NCI-H526 (cell line): ENCODE data around the gene TTC16.
A peak's percentile ranks its signal among the peaks of the same experiment; 100 is the strongest.
"Not testable (repeated sequence)": the region's sequence is repeated elsewhere in the genome, so short reads cannot be mapped to it uniquely, and the experiment has no call there.

Source experiments
- DNase-seq, 2 experiments: peaks; one replicate each; lab custom pipeline; 2025; lab: John Stamatoyannopoulos, UW

TTC16 gene

DNA sequence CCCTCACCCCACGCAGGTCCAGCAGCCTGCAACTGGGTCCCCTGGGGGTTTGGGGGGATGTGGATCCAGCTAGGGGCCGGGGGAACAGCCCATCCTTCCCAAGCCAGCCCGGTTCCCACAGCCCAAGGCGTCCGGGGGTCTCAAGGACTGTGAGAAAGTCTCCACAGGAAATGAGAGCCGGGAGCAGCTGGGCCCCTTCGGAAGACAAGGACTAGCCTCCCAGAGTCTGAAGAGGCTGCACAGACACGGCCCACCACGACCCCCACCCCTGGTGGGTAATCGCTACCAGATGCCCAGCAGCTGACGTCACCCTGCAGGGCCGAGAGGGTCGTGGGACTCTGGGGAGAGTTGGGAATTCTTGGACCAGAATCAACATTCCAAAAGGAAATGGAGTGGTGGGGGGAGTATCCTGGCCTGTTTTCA lies 52.0 kb downstream of the TTC16 start:
- DNase-seq = no peak

DNA sequence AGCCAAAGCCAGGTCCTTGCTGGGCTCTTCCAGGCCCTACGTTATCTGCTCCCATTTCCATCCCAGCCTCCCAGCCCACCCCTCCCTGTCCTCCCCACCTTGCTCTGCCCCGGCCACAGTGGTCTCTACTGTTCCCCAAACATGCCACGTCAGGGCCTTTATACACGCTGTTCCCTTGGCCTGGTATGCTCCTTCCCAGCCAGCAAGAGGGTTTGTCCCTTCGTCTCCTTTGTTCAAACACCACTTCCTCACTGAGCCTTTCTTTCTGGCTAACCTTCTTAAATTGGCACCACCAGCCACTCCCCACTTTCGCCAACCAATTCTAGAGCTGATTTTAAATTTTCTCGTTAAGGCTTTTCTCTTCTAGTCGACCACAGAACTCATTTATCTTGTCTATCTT lies 52.8 kb downstream of the TTC16 start:
- no peak for DNase-seq

DNA sequence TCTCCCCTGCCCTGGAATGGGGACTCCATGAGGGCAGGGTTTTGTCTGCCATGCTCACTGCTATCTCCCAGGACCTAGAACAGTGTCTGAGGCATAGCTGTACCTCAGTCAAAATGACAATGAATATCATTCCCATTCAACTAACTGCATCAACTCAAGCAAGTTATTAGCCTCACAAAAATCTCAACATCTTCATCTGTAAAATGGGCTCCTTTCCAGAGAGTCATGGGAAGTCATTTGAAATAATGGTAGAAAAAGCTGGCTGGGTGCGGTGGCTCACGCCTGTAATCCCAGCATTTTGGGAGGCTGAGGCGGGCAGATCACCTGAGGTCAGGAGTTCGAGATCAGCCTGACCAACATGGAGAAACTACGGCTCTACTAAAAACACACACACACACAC lies 53.2 kb downstream of the TTC16 start:
- no peak for DNase-seq

DNA sequence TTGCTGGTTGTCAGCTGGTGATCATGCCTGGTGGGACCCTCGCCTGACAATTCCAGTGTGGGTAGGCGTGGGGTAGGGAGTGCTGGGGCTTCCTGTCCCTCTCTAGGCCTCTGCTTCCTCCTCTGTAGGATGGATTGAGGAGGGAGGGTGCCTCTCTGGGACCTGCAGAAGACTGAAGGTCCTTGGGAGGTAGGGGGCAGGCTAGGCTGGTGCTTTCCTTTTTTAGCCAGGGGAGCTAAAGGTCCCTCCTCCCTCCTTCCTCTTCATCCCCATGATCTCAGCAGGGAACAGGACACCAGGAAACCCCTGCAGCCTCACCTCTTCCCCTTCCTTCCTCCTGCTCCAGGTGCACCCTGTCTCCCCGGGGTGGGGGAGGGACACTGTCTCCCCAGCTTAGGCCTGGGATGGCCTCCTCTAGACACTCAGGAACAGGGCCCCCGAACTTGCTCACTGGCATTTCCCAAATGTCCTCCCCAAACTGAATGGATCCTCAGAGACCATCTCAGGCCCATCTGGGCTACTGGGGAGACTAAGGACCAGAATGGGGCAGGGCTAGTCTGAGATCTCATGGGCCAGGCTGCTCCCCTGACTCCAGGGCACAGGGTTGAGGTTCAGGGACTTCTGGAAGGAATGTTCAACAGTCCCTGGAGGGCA lies 54.2 kb downstream of the TTC16 start:
- no peak for DNase-seq

DNA sequence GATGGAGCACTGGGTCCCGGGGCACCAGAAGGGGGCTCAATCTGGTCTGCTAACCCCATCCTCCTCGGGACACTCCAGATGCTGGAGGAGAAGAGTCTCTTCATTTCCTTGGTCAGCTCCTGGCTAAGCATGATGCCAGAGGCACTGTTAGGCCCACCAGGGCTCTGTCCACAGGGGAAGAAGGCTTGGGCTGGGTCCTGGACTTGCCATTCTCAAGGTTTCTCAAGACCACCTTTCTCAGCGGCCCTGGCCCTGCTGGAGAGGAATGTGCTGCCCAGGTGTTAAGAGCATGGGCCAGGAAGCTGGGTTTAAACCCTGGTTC lies 54.7 kb downstream of the TTC16 start:
- DNase-seq = no peak

DNA sequence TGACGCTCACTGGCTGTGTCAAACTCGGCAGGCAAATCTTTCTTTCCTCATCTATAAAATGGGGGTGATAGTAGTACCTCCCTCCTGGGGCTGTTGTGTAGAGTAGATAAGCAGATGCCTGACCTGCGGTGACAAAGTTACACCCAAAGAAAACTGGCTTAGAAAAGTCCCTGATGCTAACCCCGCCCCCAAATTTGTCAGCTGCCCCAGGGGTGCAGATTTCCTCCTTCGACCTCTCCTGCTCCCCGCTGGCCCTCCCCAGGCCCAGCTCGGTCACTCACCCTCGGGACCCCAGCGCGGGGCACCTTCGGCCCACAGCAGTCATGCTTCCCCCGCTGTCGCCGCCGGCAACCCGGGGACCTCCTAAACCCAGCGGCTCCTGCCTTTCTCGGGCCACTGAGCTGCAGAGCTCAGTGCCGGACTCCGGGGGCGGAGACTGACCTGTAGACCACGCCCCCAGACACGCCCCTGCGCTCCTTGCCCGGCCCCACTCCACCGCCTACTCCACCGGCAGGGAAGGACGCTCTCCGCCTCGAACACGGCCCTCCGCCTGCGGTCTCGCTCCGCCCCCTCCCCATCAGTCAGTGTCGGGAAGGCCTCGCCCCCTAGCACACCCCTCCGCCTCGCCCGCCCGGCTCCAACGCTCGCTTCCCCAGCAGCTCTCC lies 55.2 kb downstream of the TTC16 start:
- DNase-seq = peak; percentile 80 to 97

DNA sequence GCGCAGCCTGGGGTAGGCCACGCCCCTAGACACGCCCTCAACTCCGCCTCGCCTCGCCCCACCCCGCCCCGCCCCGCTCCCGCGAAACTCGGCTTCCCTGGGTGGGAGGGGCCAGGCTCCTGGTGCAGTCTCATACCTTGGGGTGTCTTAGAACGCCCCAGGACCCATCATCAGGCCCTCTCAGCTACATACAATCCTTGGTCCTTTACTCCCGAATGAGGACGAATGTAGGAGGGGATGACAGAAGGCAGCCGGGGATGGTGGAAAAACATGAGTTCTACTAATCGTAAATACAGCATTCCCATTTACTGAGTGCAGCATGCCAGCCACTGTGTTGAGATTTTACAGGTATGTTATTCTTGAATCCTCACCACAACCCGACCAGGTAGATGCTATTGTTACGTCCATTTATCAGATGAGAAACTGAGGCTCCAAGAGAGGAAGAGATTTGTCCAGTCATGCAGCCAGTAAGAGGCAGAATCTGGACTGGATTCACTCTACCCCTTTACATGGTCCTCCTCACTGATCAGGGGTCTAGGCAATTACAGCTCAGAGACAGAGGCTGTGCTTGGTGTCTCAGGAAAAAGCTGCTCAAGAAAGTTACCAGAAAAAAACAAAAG lies 55.8 kb downstream of the TTC16 start:
- DNase-seq = no peak

DNA sequence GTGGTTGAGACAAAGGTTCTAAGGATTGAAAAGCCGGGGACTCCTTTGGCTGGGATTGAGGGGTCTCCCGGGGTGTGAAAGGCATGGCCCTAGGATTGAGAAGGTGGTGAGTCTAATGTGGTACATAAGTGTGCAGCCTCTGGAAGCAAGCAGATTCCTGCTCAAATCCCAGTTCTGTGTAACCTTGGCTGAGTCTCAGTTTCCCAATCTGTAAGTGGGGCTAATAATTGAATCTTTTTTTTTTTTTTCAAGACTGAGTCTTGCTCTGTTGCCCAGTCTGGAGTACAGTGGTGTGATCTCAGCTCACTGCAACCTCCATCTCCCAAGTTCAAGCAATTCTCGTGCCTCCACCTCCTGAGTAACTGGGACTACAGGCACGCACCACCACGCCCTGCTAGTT lies 56.7 kb downstream of the TTC16 start:
- no peak for DNase-seq

DNA sequence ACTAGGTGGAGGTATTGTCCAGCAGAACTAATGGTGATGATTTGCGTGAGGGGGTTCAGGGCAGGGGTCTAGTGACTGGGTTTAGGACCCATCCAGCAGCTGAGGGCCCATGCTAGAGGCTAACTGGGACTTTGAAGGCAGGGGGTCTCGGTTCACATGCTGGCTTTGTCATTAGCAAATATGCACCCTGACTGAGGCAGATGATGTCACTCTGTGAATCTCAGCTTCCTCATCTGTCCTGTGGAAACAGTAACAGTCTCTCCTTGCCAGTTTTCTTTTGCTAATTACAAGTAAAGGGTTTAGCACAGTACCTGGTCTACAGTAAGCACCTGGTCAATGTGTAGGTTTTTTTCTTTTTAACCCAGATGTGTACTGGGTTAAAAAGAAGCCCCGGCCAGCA lies 57.4 kb downstream of the TTC16 start:
- no peak for DNase-seq

DNA sequence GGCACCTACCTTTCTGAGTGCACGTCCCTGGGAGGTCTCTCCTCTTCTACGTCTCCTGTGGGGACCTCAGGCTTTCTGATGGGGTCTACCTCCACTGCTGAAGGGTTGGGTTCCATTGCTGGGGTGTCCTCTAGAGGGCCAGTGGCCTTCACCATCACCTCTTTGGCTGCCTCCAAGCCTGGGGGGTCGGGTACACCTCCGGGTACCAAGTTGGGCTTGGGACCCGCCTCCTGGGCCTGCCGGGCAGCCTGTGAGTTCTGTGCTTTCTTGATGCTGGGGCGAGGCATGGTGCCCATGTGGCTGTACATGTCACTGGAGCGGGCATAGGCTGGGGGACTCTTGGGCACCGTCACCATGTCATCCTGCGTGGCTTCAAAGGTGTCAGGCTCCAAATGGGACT lies 58.1 kb downstream of the TTC16 start:
- DNase-seq = no peak

DNA sequence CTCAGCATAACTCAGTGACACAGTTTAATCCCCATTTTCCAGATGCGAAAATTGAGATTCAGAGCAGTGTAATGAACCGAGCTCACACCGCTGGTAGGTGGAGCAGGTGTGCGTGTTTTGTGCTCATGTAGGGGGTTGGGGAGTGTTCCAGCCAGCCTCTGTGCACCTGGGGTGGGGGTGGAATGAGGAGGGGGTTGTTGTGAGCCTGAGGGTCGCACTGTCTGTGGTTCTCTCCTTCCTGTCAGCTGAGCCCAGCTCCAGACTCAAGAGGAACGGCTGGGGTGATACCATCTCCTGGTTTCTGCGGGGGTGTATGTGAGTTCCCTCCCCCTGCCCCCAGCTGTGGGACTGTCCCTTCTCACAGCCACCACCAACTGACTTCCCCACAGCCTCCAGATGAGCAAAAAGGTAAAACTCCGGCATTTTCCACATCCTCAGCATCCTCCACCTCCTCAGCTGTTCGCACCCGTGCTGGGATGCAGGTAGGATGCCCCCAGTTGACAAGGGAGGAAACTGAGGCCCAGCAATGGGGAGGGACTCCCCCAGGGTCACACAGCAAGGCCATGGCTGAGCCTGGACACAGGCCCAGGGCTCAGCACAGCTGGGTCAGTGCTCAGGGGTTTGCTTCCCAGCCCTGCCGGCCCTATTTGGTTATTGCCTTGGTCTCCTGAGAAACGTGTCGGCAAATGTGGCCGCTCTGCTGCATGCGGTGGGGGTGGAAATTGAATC lies 60.5 kb downstream of the TTC16 start:
- DNase-seq = peak in 1 of 2 experiments; percentile 32

DNA sequence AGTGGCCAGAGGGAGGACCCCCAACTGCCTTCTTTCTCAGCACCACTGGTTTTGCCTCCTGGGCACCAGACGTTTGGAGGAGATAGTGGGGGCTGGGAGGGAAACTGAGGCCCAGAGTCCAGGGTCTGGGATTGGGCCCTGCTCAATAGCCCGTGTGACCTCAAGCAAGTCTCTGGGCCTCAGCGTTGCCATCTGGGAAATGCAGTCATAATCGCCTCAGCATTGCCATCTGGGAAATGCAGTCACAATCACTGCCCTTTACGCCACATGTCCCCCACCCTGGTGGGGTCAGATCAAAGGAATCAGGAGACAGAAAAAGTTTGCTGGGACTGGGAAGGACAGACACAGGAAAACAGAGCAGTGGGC lies 61.0 kb downstream of the TTC16 start:
- no peak for DNase-seq

DNA sequence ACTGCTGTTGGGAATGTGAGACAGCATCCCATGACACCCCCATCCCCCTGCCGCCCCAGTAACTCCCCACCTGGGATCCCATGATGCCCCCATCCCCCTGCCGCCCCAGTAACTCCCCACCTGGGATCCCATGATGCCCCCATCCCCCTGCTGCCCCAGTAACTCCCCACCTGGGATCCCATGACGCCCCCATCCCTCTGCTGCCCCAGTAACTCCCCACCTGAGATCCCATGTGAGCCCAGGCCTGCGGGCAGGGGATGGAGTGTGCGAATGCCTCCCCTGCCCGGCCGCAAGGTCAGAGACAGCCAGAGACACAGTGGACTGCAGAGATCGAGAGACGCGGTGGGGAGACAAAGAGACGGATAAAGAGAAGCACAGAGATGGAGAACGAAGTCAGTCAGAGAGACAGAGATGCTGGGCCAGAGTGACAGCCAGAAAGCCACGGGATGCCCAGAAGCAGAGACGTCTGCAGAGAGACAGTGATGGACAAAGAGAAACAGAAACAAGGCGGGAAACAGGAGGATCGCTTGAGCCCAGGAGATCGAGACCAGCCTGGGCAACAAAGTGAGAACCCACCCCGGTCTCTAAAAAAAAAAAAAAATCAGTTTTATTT lies 61.6 kb downstream of the TTC16 start:
- no peak for DNase-seq

DNA sequence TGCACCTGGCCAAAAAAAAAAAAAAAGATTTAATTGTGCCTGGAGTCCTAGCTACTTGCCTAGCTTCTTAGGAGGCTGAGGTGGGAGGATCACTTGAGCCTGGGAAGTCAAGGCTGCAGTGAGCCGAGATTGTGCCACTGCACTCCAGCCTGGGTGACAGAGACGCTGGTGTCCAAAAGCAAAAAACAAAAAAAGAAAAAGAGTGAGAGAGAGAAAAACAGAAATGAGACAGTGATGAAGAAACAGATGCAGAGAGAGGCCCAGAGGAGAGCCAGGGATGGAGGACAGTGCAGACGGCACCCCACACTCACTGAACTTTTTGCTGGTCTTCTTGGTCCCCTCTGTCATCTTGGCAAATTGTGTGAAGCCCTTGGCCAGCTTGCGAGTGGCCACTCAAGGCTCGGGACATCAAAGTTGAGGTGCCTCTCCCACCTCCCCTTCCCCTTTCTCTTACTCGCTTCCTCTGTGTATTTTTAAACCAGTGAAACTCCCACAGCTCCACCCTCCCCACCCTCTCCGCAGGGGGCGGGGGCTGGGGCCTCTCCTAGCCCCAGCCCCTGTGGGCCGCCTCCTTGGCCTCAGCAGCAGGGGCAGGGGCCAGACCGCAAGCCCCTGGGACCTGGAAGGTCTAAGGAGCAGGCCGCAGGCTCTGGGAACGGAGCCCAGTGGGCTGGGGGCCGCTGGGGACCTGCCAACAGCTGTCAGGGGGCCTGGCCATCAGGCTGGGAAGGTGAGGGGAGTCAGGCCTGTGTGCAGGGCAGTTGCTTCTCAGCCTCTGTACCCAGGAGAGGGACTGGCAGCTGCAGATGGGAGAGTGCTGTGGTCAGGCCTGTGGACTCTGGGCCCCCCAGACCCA lies 62.6 kb downstream of the TTC16 start, which contains the start of gene SH2D3C:
TSS of gene SH2D3C (minus strand) at position 387 of the 856 bp plus-strand sequence. CDS start at position 348, 39 bp downstream.
- no peak for DNase-seq

DNA sequence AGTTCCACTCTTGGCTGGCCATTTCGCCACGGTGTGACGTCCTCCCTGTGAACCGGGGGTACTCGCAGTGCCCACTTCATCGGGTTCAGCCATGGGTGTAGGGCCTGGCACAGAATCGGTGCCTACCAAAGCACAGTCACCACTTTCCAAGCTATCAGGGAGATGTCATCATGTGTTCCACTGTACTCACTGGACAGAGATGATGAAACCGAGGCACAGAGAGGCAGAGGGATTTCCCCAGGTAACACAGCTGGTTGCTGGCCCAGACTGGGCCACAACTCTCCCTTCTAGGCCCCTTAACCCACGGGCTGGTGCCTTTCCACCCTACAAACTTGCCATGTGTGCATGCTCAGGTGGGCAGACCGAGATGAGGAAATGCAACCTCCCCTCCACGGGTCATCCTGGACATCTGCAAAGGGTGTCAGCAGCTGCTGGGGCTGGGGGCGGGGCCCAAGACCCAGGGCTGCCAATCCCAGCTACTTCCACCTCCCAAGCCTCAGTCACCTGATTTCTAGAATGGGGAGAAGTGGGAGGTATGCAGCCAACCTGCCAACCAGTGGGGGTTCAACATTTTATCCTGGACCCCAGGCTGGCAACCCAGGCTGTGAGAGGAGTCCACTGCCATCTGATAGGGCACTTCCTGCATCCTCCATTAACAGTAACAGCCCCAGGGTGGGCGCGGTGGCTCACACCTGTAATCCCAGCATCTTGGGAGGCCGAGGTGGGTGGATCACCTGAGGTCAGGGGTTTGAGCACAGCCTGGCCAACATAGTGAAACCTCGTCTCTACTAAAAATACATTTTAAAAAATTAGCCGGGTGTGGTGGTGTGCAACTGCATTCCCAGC lies 63.5 kb downstream of the TTC16 start:
- no peak for DNase-seq

DNA sequence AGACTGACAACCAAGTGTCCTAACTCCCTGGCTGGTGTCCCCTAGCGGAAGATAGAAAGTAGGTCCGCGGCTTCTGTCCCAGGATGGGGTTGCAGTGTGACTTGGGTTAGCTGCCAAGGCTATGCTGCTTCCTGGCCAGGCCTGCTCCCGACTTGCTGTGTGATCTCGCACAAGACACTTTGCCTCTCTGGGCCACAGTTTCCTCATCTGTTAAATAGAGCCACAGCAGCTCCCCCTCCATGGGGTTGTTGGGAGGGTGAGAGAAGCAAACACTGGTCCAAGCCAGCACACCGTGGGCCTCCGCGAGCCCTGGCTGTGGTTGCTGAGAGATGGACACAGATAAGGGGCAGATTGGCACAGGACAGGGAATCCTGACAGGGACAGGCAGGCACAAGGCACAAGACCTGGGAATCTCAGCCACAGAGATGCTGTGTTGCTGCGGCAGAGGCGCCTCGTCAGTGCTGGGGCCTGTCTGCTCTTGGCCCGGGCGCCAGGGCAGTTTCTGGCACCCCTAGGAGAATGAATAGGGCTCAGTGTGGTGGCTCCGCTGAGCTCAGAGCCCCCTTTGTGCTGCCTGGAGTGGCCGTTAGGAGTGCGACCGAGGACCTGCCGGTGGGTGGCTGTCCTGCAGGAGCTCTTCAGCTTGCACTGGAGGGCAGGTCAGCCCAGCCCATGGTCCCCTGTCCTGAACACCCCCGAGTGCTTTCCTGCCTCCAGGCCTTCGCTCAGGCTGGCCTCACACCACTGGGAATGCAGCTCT lies 64.4 kb downstream of the TTC16 start:
- DNase-seq = no peak

DNA sequence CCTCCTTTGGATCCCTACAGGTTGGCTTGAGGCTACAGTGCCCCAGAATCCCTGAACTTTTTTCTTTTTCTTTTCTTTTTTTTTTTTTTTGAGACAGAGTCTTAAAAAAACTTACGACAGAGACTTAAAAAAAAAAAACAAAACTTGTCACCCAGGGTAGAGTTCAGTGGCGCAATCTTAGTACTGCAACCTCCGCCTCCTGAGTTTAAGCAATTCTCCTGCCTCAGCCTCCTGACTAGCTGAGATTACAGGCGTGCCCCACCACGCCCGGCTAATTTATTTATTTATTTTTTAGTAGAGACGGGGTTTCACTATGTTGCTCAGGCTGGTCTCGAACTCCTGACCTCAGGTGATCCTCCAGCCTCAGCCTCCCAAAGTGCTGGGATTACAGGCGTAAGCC lies 65.0 kb downstream of the TTC16 start:
- DNase-seq = not testable (repeated sequence)
